ENCODE measurements around the gene NKTR. TPM values are rescaled to one million over a fixed set of nuclear protein-coding genes. Genes with fewer than 3 reads are reported as not detected.

The NKTR gene
- polyA plus RNA-seq, 1 of the 3 experiments (the other 2 are of a cell fraction): 19.2 TPM

GRCh38 chr3:42593635-42594034 is 6.9 kb upstream of the NKTR start:
- Histone ChIP-seq H3K9me2 (no peaks in the 10 kb centered on the region), H3K36me3 (replicated peaks in 1 of 2; ENCODE audit: control insufficient read depth in 1 of 2, insufficient read depth in 2 of 2, low read length in 1 of 2) (peaks cover 28 to 37% of the 10 kb centered on the region in 2 experiments), H2AFZ (ENCODE audit: low read depth) (no peak overlapping the region), H3K9ac (no peak overlapping the region), H3K9me3 (no peaks in the 10 kb centered on the region), H3K4me1 (ENCODE audit: control insufficient read depth in 1 of 2, insufficient read depth in 2 of 2, low read depth in 1 of 2, low read length in 1 of 2) (peaks cover 0 to 11% of the 10 kb centered on the region in 2 experiments; a peak in 1 of 4 replicates), H4K20me1 (ENCODE audit: insufficient read depth) (no peaks in the 10 kb centered on the region), H3F3A (replicated peaks; ENCODE audit: insufficient read depth) (peaks cover 12% of the 10 kb centered on the region), H3K4me3 (ENCODE audit: low read depth in 2 of 2, low read length in 1 of 2) (no peak overlapping the region), H3K79me2 (ENCODE audit: insufficient read depth) (peaks cover 50% of the 10 kb centered on the region), H3K27me3 (ENCODE audit: insufficient read depth) (no peaks in the 10 kb centered on the region), H3K27ac (ENCODE audit: low read depth in 2 of 2, low read length in 1 of 2) (no peak overlapping the region), H3K4me2 (no peak overlapping the region)
- ChIA-PET CTCF (interaction anchor here (1.1 to 1.3 kb wide), 2 partner anchors 20 to 151 kb away, joined by 3 to 4 read pairs; no protein-coding TSS in a partner anchor), POLR2A (no interaction called here)
- no peak for DNase-seq
- WGBS (ENCODE audit: low lambda C conversion rate): 100% methylated on average over 1 of the region's 1 CpG
- TF ChIP-seq RXRA (IDR thresholded peaks at IDR 0.05; ENCODE audit: borderline replicate concordance, low read depth) (no peak), EZH2phosphoT487 (IDR thresholded peaks at IDR 0.05; ENCODE audit: borderline replicate concordance, low read depth) (no peak), FOXM1 (IDR thresholded peaks at IDR 0.05; ENCODE audit: low read depth) (no peak), TAF1 (IDR thresholded peaks at IDR 0.05; ENCODE audit: borderline replicate concordance, low read depth, low read length) (no peak), TEAD4 (IDR thresholded peaks at IDR 0.05; ENCODE audit: borderline replicate concordance, insufficient read depth) (no peak), TCF12 (IDR thresholded peaks at IDR 0.05) (no peak), GATA2 (CRISPR knock-in tag; IDR thresholded peaks at IDR 0.05) (no peak), JUND (IDR thresholded peaks at IDR 0.05) (no peak), NFIC (IDR thresholded peaks at IDR 0.05; ENCODE audit: borderline replicate concordance) (no peak)
- TF ChIP-seq, protein P1, sequence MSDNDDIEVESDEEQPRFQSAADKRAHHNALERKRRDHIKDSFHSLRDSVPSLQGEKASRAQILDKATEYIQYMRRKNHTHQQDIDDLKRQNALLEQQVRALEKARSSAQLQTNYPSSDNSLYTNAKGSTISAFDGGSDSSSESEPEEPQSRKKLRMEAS (IDR thresholded peaks at IDR 0.05; ENCODE audit: low read depth): no peak
- TF ChIP-seq, protein P2, sequence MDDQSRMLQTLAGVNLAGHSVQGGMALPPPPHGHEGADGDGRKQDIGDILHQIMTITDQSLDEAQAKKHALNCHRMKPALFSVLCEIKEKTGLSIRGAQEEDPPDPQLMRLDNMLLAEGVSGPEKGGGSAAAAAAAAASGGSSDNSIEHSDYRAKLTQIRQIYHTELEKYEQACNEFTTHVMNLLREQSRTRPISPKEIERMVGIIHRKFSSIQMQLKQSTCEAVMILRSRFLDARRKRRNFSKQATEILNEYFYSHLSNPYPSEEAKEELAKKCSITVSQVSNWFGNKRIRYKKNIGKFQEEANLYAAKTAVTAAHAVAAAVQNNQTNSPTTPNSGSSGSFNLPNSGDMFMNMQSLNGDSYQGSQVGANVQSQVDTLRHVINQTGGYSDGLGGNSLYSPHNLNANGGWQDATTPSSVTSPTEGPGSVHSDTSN (IDR thresholded peaks at IDR 0.05): no peak

- no peak overlapping the region for H3K4me2 ChIP-seq
- H3K27me3 ChIP-seq (ENCODE audit: insufficient read depth): no peaks in the 10 kb centered on the region
- POLR2A ChIA-PET: no interaction called here
- no peaks in the 10 kb centered on the region for H3K9me3 ChIP-seq
- no peak overlapping the region for H3K9ac ChIP-seq
- H2AFZ ChIP-seq (ENCODE audit: low read depth): no peak overlapping the region
- TF ChIP-seq CHD2 (IDR thresholded peaks at IDR 0.05; ENCODE audit: low read length, partially characterized antibody): no peak
- no peak for TF ChIP-seq SMC3 (IDR thresholded peaks at IDR 0.05; ENCODE audit: low read depth, low read length)
- TF ChIP-seq FOSL2 (IDR thresholded peaks at IDR 0.05; ENCODE audit: borderline replicate concordance, low read depth): no peak
- no peak for TF ChIP-seq POLR2AphosphoS5 (IDR thresholded peaks at IDR 0.05; ENCODE audit: low read depth, low read length)
- TF ChIP-seq, protein P3, sequence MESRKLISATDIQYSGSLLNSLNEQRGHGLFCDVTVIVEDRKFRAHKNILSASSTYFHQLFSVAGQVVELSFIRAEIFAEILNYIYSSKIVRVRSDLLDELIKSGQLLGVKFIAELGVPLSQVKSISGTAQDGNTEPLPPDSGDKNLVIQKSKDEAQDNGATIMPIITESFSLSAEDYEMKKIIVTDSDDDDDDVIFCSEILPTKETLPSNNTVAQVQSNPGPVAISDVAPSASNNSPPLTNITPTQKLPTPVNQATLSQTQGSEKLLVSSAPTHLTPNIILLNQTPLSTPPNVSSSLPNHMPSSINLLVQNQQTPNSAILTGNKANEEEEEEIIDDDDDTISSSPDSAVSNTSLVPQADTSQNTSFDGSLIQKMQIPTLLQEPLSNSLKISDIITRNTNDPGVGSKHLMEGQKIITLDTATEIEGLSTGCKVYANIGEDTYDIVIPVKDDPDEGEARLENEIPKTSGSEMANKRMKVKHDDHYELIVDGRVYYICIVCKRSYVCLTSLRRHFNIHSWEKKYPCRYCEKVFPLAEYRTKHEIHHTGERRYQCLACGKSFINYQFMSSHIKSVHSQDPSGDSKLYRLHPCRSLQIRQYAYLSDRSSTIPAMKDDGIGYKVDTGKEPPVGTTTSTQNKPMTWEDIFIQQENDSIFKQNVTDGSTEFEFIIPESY (IDR thresholded peaks at IDR 0.05; ENCODE audit: borderline replicate concordance, low read depth): no peak
- TF ChIP-seq FOXM1 (IDR thresholded peaks at IDR 0.05; ENCODE audit: low read depth): no peak
- no peak for TF ChIP-seq TEAD4 (IDR thresholded peaks at IDR 0.05; ENCODE audit: borderline replicate concordance, insufficient read depth)
- no peak for TF ChIP-seq RAD21 (IDR thresholded peaks at IDR 0.05; ENCODE audit: low read length)
- TF ChIP-seq, protein P1 (IDR thresholded peaks at IDR 0.05; ENCODE audit: low read depth): no peak
- TF ChIP-seq, protein P4, sequence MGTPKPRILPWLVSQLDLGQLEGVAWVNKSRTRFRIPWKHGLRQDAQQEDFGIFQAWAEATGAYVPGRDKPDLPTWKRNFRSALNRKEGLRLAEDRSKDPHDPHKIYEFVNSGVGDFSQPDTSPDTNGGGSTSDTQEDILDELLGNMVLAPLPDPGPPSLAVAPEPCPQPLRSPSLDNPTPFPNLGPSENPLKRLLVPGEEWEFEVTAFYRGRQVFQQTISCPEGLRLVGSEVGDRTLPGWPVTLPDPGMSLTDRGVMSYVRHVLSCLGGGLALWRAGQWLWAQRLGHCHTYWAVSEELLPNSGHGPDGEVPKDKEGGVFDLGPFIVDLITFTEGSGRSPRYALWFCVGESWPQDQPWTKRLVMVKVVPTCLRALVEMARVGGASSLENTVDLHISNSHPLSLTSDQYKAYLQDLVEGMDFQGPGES (IDR thresholded peaks at IDR 0.05; ENCODE audit: low read depth, low read length): no peak
- no peak for TF ChIP-seq EZH2phosphoT487 (IDR thresholded peaks at IDR 0.05; ENCODE audit: borderline replicate concordance, low read depth)
- no peak for TF ChIP-seq SIN3A (IDR thresholded peaks at IDR 0.05; ENCODE audit: borderline replicate concordance, low read depth, low read length)
- no peak for TF ChIP-seq ELF1 (IDR thresholded peaks at IDR 0.05)
- no peaks in the 10 kb centered on the region for H3K9me2 ChIP-seq
- H4K20me1 ChIP-seq (ENCODE audit: insufficient read depth): no peaks in the 10 kb centered on the region
- CTCF ChIA-PET: interaction anchor here (0.9 to 1.0 kb wide), 2 partner anchors 21 to 49 kb away, joined by 3 read pairs; no protein-coding TSS in a partner anchor
- peaks cover 28 to 37% of the 10 kb centered on the region in 2 experiments for H3K36me3 ChIP-seq (replicated peaks in 1 of 2; ENCODE audit: control insufficient read depth in 1 of 2, insufficient read depth in 2 of 2, low read length in 1 of 2)
- 96% methylated on average over 4 of the region's 4 CpGs for WGBS (ENCODE audit: low lambda C conversion rate)
- H3K79me2 ChIP-seq (ENCODE audit: insufficient read depth): peaks cover 55% of the 10 kb centered on the region
- DNase-seq: no peak
- no peak overlapping the region for H3K4me3 ChIP-seq (ENCODE audit: low read depth in 2 of 2, low read length in 1 of 2)
- H3K27ac ChIP-seq (ENCODE audit: low read depth in 2 of 2, low read length in 1 of 2): no peak overlapping the region
- peaks cover 0 to 7% of the 10 kb centered on the region in 2 experiments; a peak in 2 of 4 replicates for H3K4me1 ChIP-seq (ENCODE audit: control insufficient read depth in 1 of 2, insufficient read depth in 2 of 2, low read depth in 1 of 2, low read length in 1 of 2)
- H3F3A ChIP-seq (replicated peaks; ENCODE audit: insufficient read depth): peaks cover 17% of the 10 kb centered on the region
Observed at GRCh38 chr3:42595682-42596081, 4.8 kb upstream of the NKTR start.
